Mucosa of stomach (tissue), 1 donor: Measurements from ENCODE around the gene POU5F1.
"Not testable (repeated sequence)": the region's sequence is repeated elsewhere in the genome, so short reads cannot be mapped to it uniquely, and the experiment has no call there.

ENCODE experiments used
- H3K27me3 ChIP-seq: one replicate; pipeline ENCODE4 v1.7.0; 2013; ENCODE audit warnings: mild to moderate bottlenecking, low read length; ENCODE audit not compliant: control insufficient read depth, insufficient read depth
- H3K36me3 ChIP-seq: one replicate; pipeline ENCODE4 v1.7.0; 2013; ENCODE audit warnings: low read length; ENCODE audit not compliant: control insufficient read depth, insufficient read depth
- H3K4me1 ChIP-seq: one replicate; pipeline ENCODE4 v1.7.0; 2013; ENCODE audit warnings: mild to moderate bottlenecking, low read length; ENCODE audit not compliant: control insufficient read depth, insufficient read depth
- H3K4me3 ChIP-seq: one replicate; pipeline ENCODE4 v1.7.0; 2013; ENCODE audit warnings: low read length
- H3K9ac ChIP-seq: one replicate; pipeline ENCODE4 v1.7.0; 2013; ENCODE audit warnings: mild to moderate bottlenecking, low read length, moderate library complexity
- H3K9me3 ChIP-seq: one replicate; pipeline ENCODE4 v1.7.0; 2013; ENCODE audit warnings: mild to moderate bottlenecking, low read length, moderate library complexity; ENCODE audit not compliant: control insufficient read depth
- donor health status: Pancreatic carcinoma.

The POU5F1 gene

GRCh38 chr6:31202259-31203166 is 32.0 kb upstream of the POU5F1 start:
- Histone ChIP-seq H3K9me3 (no peaks in the 10 kb centered on the region), H3K27me3 (no peaks in the 10 kb centered on the region), H3K36me3 (no peaks in the 10 kb centered on the region), H3K4me1 (peaks cover 20% of the 10 kb centered on the region), H3K4me3 (no peak overlapping the region), H3K9ac (peak overlapping the region; percentile 63)

DNA sequence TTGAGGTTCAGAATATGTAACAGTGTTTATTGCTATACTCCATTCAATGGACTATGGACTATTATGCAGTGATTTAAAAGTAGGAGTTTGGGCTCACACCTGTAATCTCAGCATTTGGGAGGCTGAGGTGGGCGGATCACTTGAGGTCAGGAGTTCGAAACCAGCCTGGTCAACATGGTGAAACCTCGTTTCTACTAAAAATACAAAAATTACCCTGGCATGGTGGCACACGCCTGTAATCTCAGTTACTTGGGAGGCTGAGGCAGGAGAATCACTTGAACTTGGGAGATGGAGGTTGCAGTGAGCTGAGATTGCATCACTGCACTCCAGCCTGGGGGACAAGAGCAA is 28.6 kb upstream of the POU5F1 start:
- H3K36me3 ChIP-seq = not testable (repeated sequence)

DNA sequence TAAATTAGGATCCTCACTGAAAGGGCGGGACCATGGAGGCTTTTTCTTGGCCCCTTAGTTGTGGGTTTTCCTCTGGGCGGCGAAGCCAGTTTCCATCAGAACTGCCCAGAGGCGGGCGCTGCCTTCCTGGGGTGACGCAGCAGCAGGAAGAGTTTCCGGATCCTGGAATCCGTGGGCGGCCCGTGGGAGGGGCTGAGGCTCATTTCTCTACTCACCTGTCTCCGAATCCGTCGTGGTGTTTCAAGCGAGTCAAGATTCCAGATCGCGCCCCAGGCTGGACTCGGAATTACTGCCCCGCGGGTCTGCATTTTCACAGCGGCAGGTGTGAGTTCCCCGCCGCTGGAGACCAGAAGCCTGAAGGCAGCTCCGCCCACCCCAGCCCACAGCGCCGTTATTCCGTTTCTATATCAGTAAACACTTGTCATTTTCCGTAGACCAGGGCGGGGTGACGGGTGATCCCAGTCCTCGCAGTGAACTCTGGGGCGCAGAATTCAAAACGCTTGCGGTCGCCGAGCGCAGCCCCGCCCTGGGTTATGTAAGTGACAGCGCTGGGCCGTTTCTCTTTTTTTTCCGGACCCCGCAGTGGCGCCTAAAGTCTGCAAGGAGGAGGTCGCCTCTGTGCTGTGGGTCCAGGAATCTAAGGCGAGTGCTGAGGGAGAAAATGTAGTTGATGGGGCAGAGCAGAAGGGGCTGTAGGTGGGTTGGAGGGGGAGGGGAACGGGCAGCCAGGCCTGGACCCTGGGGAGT is 27.2 kb upstream of the POU5F1 start:
- Histone ChIP-seq H3K4me3 (peak overlapping the region; percentile 31), H3K4me1 (peaks cover 21% of the 10 kb centered on the region), H3K9ac (peak overlapping the region; percentile 77), H3K27me3 (no peaks in the 10 kb centered on the region), H3K36me3 (no peaks in the 10 kb centered on the region), H3K9me3 (no peaks in the 10 kb centered on the region)

More for the DNA sequence above, 28.6 kb upstream of the POU5F1 start:
- H3K9me3 ChIP-seq, H3K4me3 ChIP-seq, H3K9ac ChIP-seq, H3K27me3 ChIP-seq: not testable (repeated sequence)
- H3K4me1 ChIP-seq = peaks cover 27% of the 10 kb centered on the region

GRCh38 chr6:31196251-31197022 is 26.0 kb upstream of the POU5F1 start:
- H3K9me3 ChIP-seq, H3K36me3 ChIP-seq, H3K27me3 ChIP-seq, H3K4me3 ChIP-seq, H3K9ac ChIP-seq: not testable (repeated sequence)
- peaks cover 12% of the 10 kb centered on the region for H3K4me1 ChIP-seq

- peaks cover 12% of the 10 kb centered on the region for H3K4me1 ChIP-seq
- H3K4me3 ChIP-seq, H3K27me3 ChIP-seq, H3K9ac ChIP-seq, H3K9me3 ChIP-seq, H3K36me3 ChIP-seq: not testable (repeated sequence)
These were observed 25.0 kb upstream of the POU5F1 start for GRCh38 chr6:31195308-31195979.

DNA sequence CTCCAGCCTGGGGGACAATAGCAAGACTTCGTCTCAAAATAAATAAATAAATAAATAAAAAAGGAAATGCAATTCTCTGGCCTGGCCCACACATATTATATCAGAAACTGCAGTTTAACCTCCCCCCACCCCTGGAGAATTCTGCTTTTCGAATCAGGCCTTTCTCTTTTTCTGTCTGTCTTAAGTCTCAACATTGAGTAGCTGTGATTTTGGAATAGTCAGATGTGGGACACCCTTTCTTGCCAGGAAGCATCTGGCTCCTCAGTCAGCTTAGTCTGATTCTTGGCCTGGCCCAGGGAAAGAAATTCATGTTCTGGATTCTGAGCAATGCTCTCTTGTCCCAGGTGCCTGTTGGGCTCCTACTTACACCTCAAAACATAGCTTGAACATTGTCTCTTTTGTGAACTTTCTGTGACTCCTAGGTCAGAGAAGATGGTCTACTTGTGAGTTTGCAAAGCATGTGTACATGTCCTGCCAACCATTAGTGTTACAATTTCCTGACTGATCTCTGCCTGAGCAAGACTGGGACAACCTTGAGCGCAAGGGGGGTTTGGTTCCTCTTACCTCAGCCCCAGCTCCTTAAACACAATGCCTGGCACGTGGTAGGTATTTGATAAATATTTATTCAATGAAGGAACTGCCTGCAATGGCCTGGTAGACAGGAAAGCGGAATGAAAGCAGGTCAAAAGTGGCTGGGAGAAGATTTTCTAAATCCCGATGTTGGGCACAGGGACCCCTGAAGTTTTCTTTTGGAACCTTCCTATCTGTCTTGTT is 23.8 kb upstream of the POU5F1 start:
- Histone ChIP-seq H3K9me3 (no peaks in the 10 kb centered on the region), H3K9ac (no peak overlapping the region), H3K4me1 (peaks cover 7% of the 10 kb centered on the region), H3K27me3 (no peaks in the 10 kb centered on the region), H3K4me3 (no peak overlapping the region), H3K36me3 (no peaks in the 10 kb centered on the region)

DNA sequence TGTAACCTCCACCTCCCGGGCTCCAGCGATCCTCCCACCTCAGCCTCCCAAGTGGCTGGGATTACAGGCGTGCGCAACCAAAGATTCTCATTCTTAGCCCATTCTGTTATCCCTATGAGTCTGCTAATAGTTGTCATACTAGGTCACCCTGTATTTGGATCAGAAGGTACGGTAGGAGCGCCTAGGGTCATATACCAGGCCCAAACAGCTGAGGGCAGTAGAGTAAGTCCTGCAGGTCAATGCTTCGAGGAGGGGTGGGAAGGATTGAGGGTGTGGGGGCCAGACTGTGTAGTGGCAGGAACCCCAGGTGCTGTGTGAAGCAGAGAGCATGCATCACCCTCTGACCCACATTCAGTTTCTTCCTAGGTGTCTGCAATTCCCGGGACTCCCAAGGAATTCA is 22.7 kb upstream of the POU5F1 start:
- peaks cover 10% of the 10 kb centered on the region for H3K4me1 ChIP-seq

GRCh38 chr6:31192431-31193105 is 22.1 kb upstream of the POU5F1 start:
- H3K4me1 ChIP-seq = peaks cover 10% of the 10 kb centered on the region
- H3K4me3 ChIP-seq, H3K36me3 ChIP-seq, H3K27me3 ChIP-seq, H3K9ac ChIP-seq, H3K9me3 ChIP-seq: not testable (repeated sequence)

More for the DNA sequence above, 22.7 kb upstream of the POU5F1 start:
- Histone ChIP-seq H3K36me3 (no peaks in the 10 kb centered on the region), H3K9ac (no peak overlapping the region), H3K4me3 (no peak overlapping the region), H3K9me3 (no peaks in the 10 kb centered on the region), H3K27me3 (no peaks in the 10 kb centered on the region)

DNA sequence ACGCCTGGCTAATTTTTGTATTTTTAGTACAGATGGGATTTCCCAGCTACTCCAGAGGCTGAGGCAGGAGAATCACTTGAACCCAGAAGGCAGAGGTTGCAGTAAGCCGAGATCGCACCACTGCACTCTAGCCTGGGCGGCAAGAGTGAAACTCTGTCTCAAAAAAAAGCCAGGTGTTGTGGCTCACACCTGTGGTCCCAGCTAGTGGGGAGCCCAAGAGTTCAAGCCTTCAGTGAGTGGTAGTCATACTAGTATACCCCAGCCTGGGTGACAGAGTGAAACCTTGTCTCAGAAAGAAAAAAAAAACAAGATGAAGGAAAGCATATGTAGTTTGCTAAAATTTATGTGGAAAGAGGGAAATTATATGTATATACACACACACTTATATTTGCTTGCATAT is 20.0 kb upstream of the POU5F1 start:
- H3K4me1 ChIP-seq = peaks cover 13% of the 10 kb centered on the region
- no peaks in the 10 kb centered on the region for H3K9me3 ChIP-seq
- no peaks in the 10 kb centered on the region for H3K36me3 ChIP-seq
- no peak overlapping the region for H3K4me3 ChIP-seq
- H3K27me3 ChIP-seq = no peaks in the 10 kb centered on the region
- H3K9ac ChIP-seq = no peak overlapping the region

DNA sequence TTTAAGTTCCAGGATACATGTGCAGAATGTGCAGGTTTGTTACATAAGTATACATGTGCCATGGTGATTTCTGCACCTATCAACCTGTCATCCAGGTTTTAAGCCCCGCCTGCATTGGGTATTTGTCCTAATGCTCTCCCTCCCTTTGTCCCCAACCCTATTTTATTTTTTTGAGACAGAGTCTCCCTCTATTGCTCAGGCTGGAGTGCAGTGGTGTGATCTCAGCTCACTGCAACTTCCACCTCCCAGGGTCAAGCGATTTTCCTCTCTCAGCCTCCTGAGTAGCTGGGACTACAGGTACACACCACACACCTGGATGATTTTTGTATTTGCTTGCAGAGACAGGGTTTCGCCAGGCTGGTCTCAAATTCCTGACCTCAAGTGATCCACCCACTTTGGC is 18.7 kb upstream of the POU5F1 start:
- H3K4me3 ChIP-seq, H3K27me3 ChIP-seq, H3K36me3 ChIP-seq, H3K9me3 ChIP-seq, H3K9ac ChIP-seq: not testable (repeated sequence)
- peaks cover 13% of the 10 kb centered on the region for H3K4me1 ChIP-seq

DNA sequence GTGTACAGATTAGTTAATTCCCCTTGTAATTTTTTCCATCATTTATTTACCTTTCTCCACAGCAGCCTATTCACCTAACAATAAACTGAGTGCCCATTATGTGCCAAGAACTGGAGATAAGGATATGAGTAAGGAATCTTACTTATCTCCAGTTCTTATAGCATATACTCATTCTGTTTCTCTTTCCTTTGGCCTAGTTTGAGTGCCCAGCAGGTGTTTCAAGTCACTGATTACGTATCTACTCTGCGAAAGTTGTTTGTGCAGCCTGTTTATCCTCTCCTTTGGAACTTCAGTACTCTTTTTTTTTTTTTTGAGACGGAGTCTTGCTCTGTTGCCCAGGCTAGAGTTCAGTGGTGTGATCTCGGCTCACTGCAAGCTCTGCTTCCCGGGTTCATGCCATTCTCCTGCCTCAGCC is 17.3 kb upstream of the POU5F1 start:
- H3K36me3 ChIP-seq = no peaks in the 10 kb centered on the region
- H3K4me3 ChIP-seq = no peak overlapping the region
- H3K4me1 ChIP-seq = peaks cover 13% of the 10 kb centered on the region
- no peaks in the 10 kb centered on the region for H3K27me3 ChIP-seq
- H3K9ac ChIP-seq = no peak overlapping the region
- H3K9me3 ChIP-seq = no peaks in the 10 kb centered on the region
